Measurements from ENCODE around the gene CHST12. TPM values are rescaled to one million over a fixed set of nuclear protein-coding genes. Genes with fewer than 3 reads are reported as not detected.

Gene CHST12
- total RNA-seq, 1 donor from 2014 or later = 15.0 TPM

DNA sequence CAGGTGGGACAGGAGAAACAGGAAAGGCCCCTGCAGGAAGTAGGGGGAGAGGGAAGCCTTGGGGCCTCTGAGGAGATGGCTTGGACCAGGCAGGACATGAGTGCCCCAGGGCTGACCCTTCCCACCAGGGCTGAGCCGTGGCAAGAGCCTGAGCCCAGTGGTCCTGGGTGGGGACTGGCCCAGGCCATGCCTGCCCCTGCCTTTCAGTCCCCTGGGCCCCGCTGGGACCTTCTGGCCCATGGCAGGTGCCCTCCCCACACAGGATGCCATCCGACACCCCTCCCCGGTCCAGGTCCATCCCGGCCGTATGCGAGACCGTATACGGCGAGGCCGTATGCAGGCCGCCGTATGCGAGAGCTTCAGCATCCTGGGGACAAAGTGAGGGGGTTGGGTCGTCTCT is 70.8 kb downstream of the CHST12 start:
- no peak overlapping the region for H3K27ac Mint-ChIP-seq (ENCODE audit: unreplicated experiment)

DNA sequence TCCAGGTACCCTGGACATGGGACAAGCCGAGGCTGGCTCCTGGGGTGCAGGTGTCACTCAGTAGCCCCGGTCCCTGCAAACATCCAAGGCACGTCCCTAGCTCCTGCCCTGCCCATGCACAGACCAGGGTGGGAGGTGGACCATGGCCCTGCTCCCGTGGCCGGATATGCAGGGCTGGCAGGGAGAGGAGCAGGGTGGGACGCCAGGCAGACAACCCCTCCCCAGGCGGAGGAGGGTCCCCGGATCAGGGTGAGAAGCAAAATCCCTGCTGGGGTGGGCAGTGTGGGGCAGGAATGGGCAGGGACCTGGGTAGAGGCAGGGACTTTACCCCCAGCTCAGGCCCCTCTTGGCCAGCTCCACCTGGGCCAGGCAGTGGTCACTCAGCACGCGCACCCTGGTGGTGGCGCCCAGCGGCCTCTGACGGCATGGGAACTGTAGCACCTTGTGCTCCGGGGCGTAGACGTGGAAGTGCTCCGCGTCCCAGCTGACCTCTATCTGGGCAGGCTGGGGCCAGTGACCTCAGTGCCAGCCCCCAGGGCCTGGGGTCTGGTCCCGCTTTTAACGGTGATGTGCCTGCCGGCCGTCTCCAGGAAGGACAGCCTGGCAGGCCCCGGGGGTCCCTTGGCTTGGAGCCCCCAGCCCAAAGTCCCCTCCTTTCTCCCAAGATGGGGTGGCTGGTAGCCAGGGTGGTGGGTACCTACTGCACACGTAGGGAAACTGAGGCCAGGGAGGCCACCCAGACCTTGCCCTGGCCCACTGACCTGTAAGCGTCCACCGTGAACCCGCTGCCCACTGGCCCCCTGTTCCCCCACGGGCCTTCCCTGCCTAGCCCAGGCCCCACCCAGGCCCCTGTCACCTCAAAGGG is 71.6 kb downstream of the CHST12 start:
- Mint-ChIP-seq H3K36me3 (ENCODE audit: low read depth) (no peaks in the 10 kb centered on the region), H3K9me3 (no peaks in the 10 kb centered on the region), H3K4me3 (no peak overlapping the region), H3K4me1 (peaks cover 21% of the 10 kb centered on the region), H3K27me3 (ENCODE audit: low read depth) (peaks cover 4% of the 10 kb centered on the region), H3K27ac (ENCODE audit: unreplicated experiment) (no peak overlapping the region)
- no peak for DNase-seq (ENCODE audit: low read depth, low spot score)
- TF ChIP-seq, protein P1, sequence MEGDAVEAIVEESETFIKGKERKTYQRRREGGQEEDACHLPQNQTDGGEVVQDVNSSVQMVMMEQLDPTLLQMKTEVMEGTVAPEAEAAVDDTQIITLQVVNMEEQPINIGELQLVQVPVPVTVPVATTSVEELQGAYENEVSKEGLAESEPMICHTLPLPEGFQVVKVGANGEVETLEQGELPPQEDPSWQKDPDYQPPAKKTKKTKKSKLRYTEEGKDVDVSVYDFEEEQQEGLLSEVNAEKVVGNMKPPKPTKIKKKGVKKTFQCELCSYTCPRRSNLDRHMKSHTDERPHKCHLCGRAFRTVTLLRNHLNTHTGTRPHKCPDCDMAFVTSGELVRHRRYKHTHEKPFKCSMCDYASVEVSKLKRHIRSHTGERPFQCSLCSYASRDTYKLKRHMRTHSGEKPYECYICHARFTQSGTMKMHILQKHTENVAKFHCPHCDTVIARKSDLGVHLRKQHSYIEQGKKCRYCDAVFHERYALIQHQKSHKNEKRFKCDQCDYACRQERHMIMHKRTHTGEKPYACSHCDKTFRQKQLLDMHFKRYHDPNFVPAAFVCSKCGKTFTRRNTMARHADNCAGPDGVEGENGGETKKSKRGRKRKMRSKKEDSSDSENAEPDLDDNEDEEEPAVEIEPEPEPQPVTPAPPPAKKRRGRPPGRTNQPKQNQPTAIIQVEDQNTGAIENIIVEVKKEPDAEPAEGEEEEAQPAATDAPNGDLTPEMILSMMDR (conservative IDR thresholded peaks at IDR 0.05) = no peak

More for the DNA sequence above, 70.8 kb downstream of the CHST12 start:
- no peaks in the 10 kb centered on the region for H3K9me3 Mint-ChIP-seq
- peaks cover 21% of the 10 kb centered on the region for H3K4me1 Mint-ChIP-seq
- no peaks in the 10 kb centered on the region for H3K36me3 Mint-ChIP-seq (ENCODE audit: low read depth)
- TF ChIP-seq, protein P1 (conservative IDR thresholded peaks at IDR 0.05) = no peak
- DNase-seq (ENCODE audit: low read depth, low spot score) = no peak
- H3K4me3 Mint-ChIP-seq = no peak overlapping the region
- peaks cover 3% of the 10 kb centered on the region for H3K27me3 Mint-ChIP-seq (ENCODE audit: low read depth)

DNA sequence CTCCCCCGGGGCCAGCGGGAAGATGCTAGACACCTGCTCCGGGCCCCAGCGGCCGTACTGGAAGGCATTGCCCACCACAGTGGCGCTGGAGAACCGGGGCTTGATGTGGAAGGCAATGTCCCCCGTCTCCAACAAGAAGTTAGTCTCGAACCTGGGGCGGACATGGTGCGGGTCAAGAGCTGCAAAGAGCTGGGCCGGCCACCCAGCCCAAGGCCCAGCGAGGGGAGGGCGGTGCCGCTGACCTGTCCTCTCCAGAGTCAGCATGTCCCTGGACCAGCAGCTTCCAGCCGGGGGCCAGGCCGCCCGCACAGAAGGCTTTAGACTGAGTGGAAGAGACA is 72.2 kb downstream of the CHST12 start:
- H3K4me1 Mint-ChIP-seq = peaks cover 15% of the 10 kb centered on the region
- no peak for DNase-seq (ENCODE audit: low read depth, low spot score)

DNA sequence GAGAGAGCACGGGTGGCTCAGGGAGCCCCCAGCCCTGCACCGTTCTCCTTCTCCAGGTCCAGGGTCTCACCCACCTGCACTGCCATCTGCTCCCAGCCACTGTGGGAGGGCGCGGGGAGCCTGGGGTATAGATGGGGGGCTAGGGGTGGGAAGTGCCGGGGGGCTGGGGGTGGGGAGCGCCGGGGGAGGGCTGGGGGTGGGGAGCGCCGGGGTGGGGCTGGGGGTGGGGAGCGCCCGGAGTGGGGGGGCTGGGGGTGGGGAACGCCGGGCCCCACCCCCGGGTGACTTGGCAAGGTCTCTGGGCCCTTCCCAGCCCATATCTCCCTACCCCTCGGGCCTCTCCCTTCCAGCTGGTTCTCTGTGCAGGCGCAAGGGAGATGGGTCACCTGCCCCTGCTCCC is 72.9 kb downstream of the CHST12 start, which contains the start of gene GRIFIN:
Gene GRIFIN, minus strand, starts transcription at position 101 of the 400 bp plus-strand sequence. Its CDS starts 15 bp downstream, at position 86.
- H3K27ac Mint-ChIP-seq (ENCODE audit: unreplicated experiment) = no peak within 1 kb of the TSS
- TF ChIP-seq, protein P1 (conservative IDR thresholded peaks at IDR 0.05) = no peak

More for the DNA sequence above, 72.2 kb downstream of the CHST12 start:
- H3K27me3 Mint-ChIP-seq (ENCODE audit: low read depth) = peaks cover 2% of the 10 kb centered on the region
- H3K9me3 Mint-ChIP-seq = no peaks in the 10 kb centered on the region
- no peak overlapping the region for H3K27ac Mint-ChIP-seq (ENCODE audit: unreplicated experiment)
- TF ChIP-seq, protein P1 (conservative IDR thresholded peaks at IDR 0.05) = no peak
- H3K4me3 Mint-ChIP-seq = no peak overlapping the region
- H3K36me3 Mint-ChIP-seq (ENCODE audit: low read depth) = no peaks in the 10 kb centered on the region

DNA sequence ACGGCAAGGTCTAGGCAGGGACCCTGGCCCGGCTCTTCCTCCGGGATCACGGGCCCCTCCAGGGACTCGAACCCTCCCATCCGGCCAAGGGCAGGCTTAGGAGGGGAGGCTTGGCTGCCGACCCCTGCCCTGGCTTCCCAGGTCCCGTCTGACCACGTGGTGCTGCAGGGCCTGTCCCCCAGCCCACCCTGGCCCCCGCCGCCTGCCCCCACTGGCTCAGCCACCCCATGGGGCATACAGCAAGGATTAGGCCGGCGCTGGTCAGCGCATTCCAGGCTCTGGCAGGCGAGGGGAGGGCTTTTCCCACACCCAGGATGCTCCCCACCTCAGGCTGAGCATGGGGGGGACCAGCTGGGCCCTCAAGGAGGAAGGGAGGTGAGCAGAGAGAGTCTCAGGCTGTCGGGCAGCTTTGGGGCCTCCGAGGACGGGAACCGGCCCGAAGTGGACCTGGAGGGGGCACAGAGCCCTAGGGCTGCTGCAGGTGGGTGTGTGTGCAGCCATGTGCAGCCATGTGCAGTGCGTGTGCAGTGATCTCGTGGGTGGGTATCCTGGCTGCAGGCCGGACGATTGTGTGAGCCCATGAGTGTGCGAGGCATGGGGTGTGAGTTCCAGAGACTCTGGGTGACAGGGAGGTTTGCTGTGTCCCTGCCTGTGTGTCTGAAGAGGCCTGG is 73.5 kb downstream of the CHST12 start:
- DNase-seq (ENCODE audit: low read depth, low spot score) = no peak
- Mint-ChIP-seq H3K27ac (ENCODE audit: unreplicated experiment) (no peak overlapping the region), H3K4me3 (no peak overlapping the region), H3K4me1 (peaks cover 9% of the 10 kb centered on the region), H3K9me3 (no peaks in the 10 kb centered on the region), H3K36me3 (ENCODE audit: low read depth) (no peaks in the 10 kb centered on the region), H3K27me3 (ENCODE audit: low read depth) (peaks cover 7% of the 10 kb centered on the region)
- TF ChIP-seq, protein P1 (conservative IDR thresholded peaks at IDR 0.05) = no peak

More for the DNA sequence above, 72.9 kb downstream of the CHST12 start, which contains the start of gene GRIFIN:
- no peak for DNase-seq (ENCODE audit: low read depth, low spot score)
- Mint-ChIP-seq H3K36me3 (ENCODE audit: low read depth) (no peaks in the 10 kb centered on the region), H3K27me3 (ENCODE audit: low read depth) (peaks cover 7% of the 10 kb centered on the region), H3K4me1 (peaks cover 9% of the 10 kb centered on the region), H3K9me3 (no peaks in the 10 kb centered on the region), H3K4me3 (no peak within 1 kb of the TSS)
